Retinal pigment epithelial cell (primary cell): Measurements from ENCODE around the gene CLSTN2.

Experiments
- DNase-seq: peaks from one replicate; pipeline ENCODE4 v3.0.0-alpha.2; 2010; ENCODE audit warnings: low read depth
- H3K4me3 ChIP-seq: 2 replicates; pipeline ENCODE4 v1.5.1; 2011; ENCODE audit warnings: mild to moderate bottlenecking, low read length, control low read depth, moderate library complexity
- TF ChIP-seq, protein P1 (sequence below): conservative IDR thresholded peaks from 2 replicates; pipeline ENCODE4 v1.5.1; 2011; ENCODE audit warnings: low read depth, low read length, control low read depth, inconsistent platforms

Gene CLSTN2

DNA sequence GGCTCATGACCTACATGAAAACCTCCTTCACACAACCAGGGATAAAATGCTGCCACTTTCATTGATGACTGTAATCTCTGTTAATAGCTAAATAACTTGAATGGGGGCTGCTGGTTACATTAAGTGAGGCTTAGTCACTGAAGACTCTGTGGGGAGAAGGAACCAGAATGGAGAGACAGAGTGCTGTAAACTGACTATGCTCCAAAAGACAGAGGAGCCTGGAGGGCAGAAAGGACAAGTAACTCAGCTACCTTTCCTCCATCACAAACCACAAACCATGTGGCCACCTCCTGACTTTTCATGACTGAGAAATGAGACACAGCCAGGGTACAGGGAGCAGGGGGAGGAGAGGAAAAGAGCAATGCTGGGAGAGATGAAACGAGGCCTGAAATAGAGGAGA lies 645.8 kb downstream of the CLSTN2 start:
- TF ChIP-seq, protein P1, sequence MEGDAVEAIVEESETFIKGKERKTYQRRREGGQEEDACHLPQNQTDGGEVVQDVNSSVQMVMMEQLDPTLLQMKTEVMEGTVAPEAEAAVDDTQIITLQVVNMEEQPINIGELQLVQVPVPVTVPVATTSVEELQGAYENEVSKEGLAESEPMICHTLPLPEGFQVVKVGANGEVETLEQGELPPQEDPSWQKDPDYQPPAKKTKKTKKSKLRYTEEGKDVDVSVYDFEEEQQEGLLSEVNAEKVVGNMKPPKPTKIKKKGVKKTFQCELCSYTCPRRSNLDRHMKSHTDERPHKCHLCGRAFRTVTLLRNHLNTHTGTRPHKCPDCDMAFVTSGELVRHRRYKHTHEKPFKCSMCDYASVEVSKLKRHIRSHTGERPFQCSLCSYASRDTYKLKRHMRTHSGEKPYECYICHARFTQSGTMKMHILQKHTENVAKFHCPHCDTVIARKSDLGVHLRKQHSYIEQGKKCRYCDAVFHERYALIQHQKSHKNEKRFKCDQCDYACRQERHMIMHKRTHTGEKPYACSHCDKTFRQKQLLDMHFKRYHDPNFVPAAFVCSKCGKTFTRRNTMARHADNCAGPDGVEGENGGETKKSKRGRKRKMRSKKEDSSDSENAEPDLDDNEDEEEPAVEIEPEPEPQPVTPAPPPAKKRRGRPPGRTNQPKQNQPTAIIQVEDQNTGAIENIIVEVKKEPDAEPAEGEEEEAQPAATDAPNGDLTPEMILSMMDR = no peak
- H3K4me3 ChIP-seq = no peak overlapping the region
- no peak for DNase-seq

DNA sequence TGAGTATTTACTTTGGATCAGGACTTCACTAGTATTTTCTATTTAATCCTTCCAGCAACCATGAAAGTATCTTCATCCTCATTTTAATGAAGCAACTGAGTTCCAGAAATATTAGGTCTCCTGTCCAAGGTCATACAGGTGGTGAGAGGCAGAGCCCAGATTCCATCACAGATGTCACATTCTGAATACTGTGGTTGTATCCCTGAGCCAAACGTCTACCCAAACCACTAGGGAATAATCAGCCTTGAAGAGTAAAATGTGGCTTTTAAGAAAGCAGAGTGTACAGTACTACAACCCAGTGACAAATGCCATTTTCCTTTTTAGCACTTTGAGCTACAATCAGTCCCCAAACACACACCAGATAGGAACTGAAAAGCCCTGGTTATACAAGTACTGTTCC lies 649.6 kb downstream of the CLSTN2 start:
- TF ChIP-seq, protein P1 = no peak
- no peak overlapping the region for H3K4me3 ChIP-seq
- no peak for DNase-seq

DNA sequence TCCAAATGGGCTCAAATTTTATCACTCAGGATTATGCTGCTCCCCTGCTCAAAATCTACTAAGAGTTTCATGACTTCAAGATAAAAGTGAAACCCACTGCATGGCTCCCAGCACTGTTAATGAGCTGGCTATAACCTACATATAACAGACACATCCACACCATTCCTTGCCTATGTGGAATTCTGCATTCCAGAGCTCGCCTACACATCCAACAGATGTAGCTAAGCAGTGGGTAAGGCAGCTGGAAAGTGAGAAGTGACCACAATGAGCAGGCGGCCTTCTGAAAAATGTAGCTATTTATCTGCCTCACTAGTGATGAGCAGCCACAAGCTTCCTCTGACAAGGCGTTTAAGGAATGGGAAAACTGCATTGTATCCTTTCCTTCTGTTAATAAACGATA lies 650.8 kb downstream of the CLSTN2 start:
- H3K4me3 ChIP-seq = no peak overlapping the region
- TF ChIP-seq, protein P1 = no peak
- DNase-seq = no peak

DNA sequence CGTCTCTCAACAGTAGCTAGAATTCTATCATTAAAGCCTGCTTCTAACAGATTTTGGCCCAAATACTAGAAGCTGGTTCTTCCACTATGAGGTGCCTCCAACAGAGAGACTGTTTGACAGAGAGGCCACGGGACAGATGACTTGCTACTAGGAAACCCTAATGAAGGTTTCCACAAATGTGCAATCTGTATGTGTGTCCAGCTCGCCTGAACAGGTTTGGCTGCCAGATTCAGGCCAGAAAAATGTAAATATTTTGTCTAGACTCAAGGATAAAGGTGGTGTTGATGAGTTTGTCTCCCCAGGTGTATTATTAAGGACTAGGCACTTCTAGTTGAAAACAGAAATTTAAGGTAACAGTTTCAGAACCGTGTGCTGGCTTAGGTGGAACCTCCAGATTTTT lies 651.3 kb downstream of the CLSTN2 start:
- TF ChIP-seq, protein P1 = no peak
- no peak overlapping the region for H3K4me3 ChIP-seq
- DNase-seq = no peak

DNA sequence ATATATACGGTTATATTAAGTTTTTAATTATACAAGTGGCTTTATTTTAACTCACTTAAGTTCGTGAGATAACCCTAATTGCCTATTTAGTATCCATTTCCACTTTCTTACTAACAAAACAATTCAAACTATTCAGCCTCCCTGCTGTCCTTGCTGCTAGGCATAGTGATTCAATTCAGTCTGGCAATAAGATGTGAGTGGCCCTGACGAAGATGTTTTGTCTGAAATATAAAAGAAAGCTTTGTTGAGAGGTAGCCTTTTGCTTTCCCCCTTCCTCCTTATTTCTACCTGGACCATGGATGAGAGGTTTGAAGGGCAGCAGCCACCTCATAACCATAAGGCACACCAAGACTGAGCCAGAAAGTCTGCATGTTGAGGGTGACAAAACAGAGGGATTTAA lies 653.6 kb downstream of the CLSTN2 start:
- H3K4me3 ChIP-seq = no peak overlapping the region
- TF ChIP-seq, protein P1 = no peak
- no peak for DNase-seq

DNA sequence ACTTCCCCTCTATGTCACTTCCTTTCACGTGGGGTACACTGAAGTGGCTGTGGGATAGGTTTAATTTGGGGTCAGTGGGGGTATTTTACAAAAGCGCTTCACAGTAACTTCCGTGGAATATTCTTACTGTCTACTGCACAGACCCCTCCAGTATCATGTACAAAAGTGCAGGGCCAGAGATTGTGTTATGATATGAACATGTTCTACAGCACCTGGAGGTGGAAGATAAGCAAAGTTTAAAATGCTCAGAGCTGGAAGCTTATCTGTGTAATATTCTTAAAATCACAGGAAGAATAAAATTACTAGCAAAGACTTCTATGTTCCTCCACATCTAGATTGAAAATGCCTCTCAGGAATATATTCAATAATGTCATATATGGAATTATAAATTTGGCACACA lies 658.8 kb downstream of the CLSTN2 start:
- TF ChIP-seq, protein P1 = no peak
- no peak overlapping the region for H3K4me3 ChIP-seq
- DNase-seq = no peak

DNA sequence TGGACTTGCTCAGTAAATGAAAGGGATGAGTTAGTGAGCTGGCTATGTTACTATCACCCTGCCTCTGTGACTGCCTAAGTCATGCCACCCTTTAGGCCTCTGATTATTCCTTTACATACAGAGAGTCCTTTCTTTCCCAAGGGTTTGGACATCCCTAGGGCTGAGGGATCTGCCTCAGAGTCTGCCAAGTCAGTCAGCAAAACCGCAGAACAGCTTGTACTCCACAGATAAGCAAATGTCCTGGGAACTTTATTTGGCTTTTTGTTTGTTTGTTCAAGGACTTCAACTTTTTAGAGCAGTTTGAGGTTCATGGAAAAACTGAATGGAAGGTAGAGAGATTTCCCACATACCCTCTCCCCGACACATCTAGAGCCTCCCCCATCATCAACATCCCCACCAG lies 660.3 kb downstream of the CLSTN2 start:
- TF ChIP-seq, protein P1 = no peak
- no peak for DNase-seq
- H3K4me3 ChIP-seq = no peak overlapping the region
